Upper lobe of right lung (tissue), 1 donor: ENCODE measurements around the gene AP4B1. TPM values are rescaled to one million over a fixed set of nuclear protein-coding genes. Genes with fewer than 3 reads are reported as not detected.
A peak's percentile ranks its signal among the peaks of the same experiment; 100 is the strongest.

ENCODE experiments used
- ATAC-seq: fragments of 200-7000 bp; cut with Tn5 transposase; one replicate; pipeline ENCODE4 v1.9.1; 2020; ENCODE audit warnings: mild to moderate bottlenecking, moderate library complexity
- DNase-seq: peaks from one replicate; pipeline ENCODE4 v3.0.0-alpha.2; 2020
- H3K27ac ChIP-seq: fragments of 200-600 bp; one replicate; pipeline ENCODE4 v1.8.0; 2022
- H3K27me3 ChIP-seq: fragments of 200-600 bp; one replicate; pipeline ENCODE4 v1.8.0; 2022; ENCODE audit warnings: mild to moderate bottlenecking
- H3K36me3 ChIP-seq: fragments of 200-600 bp; one replicate; pipeline ENCODE4 v1.8.0; 2022
- H3K4me1 ChIP-seq: fragments of 200-600 bp; one replicate; pipeline ENCODE4 v1.8.0; 2022
- H3K4me3 ChIP-seq: fragments of 200-600 bp; one replicate; pipeline ENCODE4 v1.8.0; 2022; ENCODE audit warnings: mild to moderate bottlenecking
- H3K9me3 ChIP-seq: fragments of 200-600 bp; one replicate; pipeline ENCODE4 v1.8.0; 2022
- CTCF ChIP-seq: fragments of 200-600 bp; IDR thresholded peaks from one replicate; pipeline ENCODE4 v1.8.0; 2022; ENCODE audit warnings: antibody characterized with exemption
- intact Hi-C: fragments of 100-400 bp; cut with DNase I; formaldehyde crosslinking; loops from one replicate; pipeline ENCODE4 v1.11.0; 2022
- total RNA-seq: library from RNA; stranded (reverse); fragmentation: NEBNext Ultra II Directional; extraction: Animal tissue kit (Norgen Biotek cat#: 25700); gene quantifications from one replicate; pipeline ENCODE4 v1.2.1, GENCODE V29; 2021
- donor health status: DM: no; HTN: yes; CAD: no; lungs with severe emphysema.

Gene AP4B1
- total RNA-seq, 1 donor from 2014 or later, result 16.1 TPM

GRCh38 chr1:113918243-113918642 is 13.6 kb upstream of the AP4B1 start:
- intact Hi-C loops, result no loop called here
- Histone ChIP-seq H3K9me3 (no peaks in the 10 kb centered on the region), H3K4me3 (no peak overlapping the region), H3K4me1 (no peaks in the 10 kb centered on the region), H3K27me3 (no peaks in the 10 kb centered on the region), H3K27ac (no peak overlapping the region), H3K36me3 (no peaks in the 10 kb centered on the region)
- no peak for DNase-seq
- no peak for ATAC-seq
- no peak for TF ChIP-seq CTCF

GRCh38 chr1:113917400-113918082 is 12.9 kb upstream of the AP4B1 start:
- Histone ChIP-seq H3K36me3 (no peaks in the 10 kb centered on the region), H3K27ac (no peak overlapping the region), H3K4me3 (no peak overlapping the region), H3K4me1 (no peaks in the 10 kb centered on the region), H3K9me3 (no peaks in the 10 kb centered on the region), H3K27me3 (no peaks in the 10 kb centered on the region)
- intact Hi-C loops, result no loop called here
- no peak for TF ChIP-seq CTCF
- DNase-seq, result no peak
- ATAC-seq, result no peak

- no peak overlapping the region for H3K4me3 ChIP-seq
- H3K4me1 ChIP-seq, result no peaks in the 10 kb centered on the region
- H3K36me3 ChIP-seq, result peaks cover 2% of the 10 kb centered on the region
- intact Hi-C loops, result no loop called here
- DNase-seq (no peak), ATAC-seq (no peak)
- no peak overlapping the region for H3K27ac ChIP-seq
- no peak for TF ChIP-seq CTCF
- no peaks in the 10 kb centered on the region for H3K9me3 ChIP-seq
- H3K27me3 ChIP-seq, result no peaks in the 10 kb centered on the region
Observed at GRCh38 chr1:113916974-113917373, 12.4 kb upstream of the AP4B1 start.

GRCh38 chr1:113913887-113914664 is 9.5 kb upstream of the AP4B1 start:
- Histone ChIP-seq H3K27ac (no peak overlapping the region), H3K9me3 (no peaks in the 10 kb centered on the region), H3K27me3 (no peaks in the 10 kb centered on the region), H3K4me1 (no peaks in the 10 kb centered on the region), H3K4me3 (no peak overlapping the region), H3K36me3 (peaks cover 26% of the 10 kb centered on the region)
- DNase-seq (no peak), ATAC-seq (no peak)
- intact Hi-C loops, result no loop called here
- no peak for TF ChIP-seq CTCF

GRCh38 chr1:113913312-113913668 is 8.7 kb upstream of the AP4B1 start:
- ATAC-seq (no peak), DNase-seq (no peak)
- H3K4me1 ChIP-seq, result no peaks in the 10 kb centered on the region
- no peak overlapping the region for H3K4me3 ChIP-seq
- no peaks in the 10 kb centered on the region for H3K27me3 ChIP-seq
- H3K27ac ChIP-seq, result peak overlapping the region; percentile 51
- intact Hi-C loops, result no loop called here
- TF ChIP-seq CTCF, result no peak
- peaks cover 34% of the 10 kb centered on the region for H3K36me3 ChIP-seq
- H3K9me3 ChIP-seq, result no peaks in the 10 kb centered on the region
